Cardiac septum (tissue), 1 donor: Measurements from ENCODE around the gene COBL. TPM values are rescaled to one million over a fixed set of nuclear protein-coding genes. Genes with fewer than 3 reads are reported as not detected.

Experiments
- DNase-seq: peaks from one replicate; pipeline ENCODE4 v3.0.0-alpha.2; 2020; ENCODE audit warnings: low spot score
- intact Hi-C: fragments of 100-400 bp; cut with DNase I; formaldehyde crosslinking; loops from one replicate; pipeline ENCODE4 v1.14.0; 2022
- total RNA-seq: library from RNA; stranded (reverse); fragmentation: NEBNext Ultra II Directional; extraction: Animal tissue kit (Norgen Biotek cat#: 25700); gene quantifications from one replicate; pipeline ENCODE4 v1.2.1, GENCODE V29; 2021
- donor health status: DM: no; HTN: no; CAD: no.

The COBL gene
- total RNA-seq, 1 donor from 2014 or later: 109 TPM

DNA sequence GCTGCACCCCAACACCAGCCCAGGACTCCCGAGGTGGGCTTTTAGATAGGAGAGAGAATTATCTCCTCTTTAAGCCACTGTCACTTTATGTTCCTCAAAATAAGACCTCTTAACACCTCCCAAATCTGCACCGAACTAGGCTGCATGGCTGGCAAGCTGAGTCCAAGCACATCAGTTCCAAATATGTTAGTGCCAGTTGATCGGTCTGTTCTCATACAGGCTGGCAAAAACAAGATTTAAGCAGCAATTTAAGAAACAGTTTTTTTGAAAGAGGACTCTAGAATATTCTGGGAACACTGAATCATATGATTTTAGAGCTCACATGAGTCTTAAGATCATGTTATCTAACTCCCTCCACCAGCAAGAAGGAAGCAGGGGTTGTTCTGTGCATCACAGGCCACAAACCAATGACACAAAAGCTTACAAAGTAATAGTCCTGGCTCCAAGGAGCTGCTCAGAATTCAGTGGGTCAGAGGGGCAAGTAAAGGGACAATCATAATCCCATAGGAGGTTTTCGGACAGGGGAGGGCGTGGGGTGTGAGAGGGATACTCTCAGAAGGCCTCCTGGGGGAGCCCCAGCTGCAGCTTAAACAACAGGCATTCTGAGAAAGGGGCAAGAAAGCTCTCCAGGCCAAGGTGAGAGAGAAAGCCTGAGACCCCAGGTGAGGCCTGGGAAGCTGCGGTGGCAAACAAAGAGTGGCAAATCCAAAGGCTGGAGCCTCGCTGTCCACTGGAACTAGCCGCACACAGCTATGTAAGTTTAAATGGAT, 7.1 kb downstream of the COBL start:
- intact Hi-C loops: loop anchor here (5.0 kb wide), 1 partner anchor 122 kb away; no protein-coding TSS in a partner anchor

DNA sequence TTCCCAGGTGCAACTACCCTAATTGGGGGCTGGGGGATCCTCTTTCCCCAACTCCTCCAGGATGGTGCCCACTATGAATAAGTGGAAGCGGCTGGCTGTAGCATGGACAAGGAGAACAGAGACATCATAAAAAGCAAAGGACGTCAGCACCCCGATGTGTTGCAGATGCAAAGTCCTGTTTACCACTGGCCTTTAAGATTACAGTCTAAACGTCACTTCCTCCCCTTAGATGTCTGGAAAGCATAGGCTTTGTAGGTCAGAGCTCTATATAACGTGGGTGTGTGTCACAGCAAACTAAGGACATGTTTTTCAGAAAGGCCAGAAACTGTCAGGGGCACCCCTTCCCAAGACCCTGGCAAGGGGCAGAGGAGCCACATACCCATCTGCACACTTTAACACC, 7.9 kb downstream of the COBL start:
- no peak for DNase-seq
- intact Hi-C loops: no loop called here

More for the DNA sequence above, 7.1 kb downstream of the COBL start:
- DNase-seq: no peak

DNA sequence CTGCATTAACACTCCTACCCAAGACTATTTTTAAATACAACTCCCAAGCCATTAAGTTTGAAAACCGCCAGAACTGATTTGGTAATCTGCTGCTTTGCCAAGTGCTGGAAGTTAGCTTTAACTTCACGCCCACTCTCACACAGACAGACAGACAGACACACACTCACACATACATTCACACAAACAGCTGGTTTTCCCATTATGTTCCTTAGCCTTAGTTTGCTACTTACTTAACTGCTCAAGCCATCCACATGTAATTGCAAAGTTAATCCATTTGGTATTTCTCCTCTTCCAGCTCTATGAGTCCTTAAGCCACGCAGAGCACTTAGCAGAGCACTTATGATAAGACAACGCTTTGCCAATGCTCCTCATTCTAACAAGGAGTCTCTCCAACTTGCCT, 8.3 kb downstream of the COBL start:
- no peak for DNase-seq
- intact Hi-C loops: no loop called here

DNA sequence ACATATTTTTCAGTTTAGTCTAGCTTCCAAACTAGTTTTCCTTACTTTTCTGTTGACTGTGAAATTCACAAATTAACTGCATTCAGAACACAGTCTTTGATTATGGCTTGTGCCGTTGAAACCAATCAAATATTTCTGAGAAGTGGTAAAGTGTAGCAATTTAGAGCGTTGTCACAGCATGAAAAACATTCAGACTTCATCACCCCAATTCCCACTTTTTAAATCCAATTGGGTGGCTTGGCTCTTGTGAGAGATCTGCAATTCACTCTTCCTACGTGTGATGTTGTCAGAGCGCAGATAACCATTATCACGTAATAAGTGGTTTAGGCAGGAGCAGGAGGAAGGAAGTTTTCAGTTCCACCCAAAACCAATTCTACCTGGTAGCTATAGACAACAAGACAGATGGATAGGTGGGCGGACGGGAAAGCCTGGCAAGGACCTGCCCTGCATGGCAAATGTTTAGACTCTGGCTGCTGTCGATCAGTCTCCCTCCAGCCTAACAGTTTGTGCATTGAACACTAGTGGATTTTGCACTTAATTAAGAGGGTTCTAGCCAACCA, 8.9 kb downstream of the COBL start:
- no peak for DNase-seq
- intact Hi-C loops: no loop called here

DNA sequence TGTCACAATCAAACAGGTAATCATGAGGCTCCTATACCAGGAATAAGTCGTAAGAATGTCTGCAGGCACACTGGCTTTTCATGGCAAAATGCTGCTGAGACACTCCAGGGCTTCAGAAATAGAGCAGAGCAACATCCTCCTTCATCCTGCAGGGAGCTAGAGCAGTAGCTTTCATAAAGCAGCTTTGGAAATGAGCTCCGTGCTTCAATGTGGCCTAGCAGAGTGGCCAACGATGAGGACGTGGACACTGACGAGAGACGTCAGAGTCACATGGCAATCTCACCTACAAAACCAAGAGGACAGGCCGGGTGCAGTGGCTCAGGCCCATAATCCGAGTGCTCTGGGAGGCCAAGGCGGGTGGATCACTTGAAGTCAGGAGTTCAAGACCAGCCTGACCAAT, 9.8 kb downstream of the COBL start:
- intact Hi-C loops: no loop called here
- DNase-seq: no peak

DNA sequence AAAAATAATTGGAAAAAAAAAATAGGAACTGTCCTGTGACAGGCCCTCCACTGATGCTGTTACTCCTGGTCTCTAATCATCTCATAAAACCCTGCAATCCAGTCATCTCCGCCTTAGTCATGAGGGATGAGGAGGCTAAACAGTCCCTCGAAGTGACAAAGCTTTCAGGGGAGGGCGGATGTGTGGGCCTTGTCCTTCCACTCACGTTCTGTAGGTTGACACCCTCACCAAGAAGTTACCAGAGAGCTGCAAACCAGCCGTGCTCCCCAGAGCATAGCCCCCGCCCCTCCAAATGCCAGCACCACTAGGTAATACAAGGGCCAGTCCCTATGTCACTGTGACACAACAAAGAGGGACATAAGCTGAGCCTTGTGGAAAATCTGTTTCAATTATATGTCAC, 11.9 kb downstream of the COBL start:
- DNase-seq: peak; percentile 71
- intact Hi-C loops: no loop called here

DNA sequence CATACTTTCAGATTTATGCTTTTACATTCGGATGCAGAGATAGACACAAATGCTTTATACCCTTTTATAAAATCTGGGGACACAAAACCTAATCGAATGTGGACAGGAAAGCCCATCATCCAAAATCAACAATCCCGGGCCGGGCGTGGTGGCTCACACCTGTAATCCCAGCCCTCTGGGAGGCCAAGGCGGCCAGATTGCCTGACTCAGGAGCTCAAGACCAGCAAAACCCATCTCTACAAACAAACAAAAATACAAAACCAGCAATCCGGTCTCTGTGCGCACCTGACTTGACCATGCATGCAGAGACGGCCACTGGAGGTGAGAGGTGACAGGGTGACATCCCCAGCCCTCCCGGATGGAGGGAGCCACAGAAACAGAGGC, 13.5 kb downstream of the COBL start:
- intact Hi-C loops: no loop called here
- DNase-seq: peak; percentile 72

DNA sequence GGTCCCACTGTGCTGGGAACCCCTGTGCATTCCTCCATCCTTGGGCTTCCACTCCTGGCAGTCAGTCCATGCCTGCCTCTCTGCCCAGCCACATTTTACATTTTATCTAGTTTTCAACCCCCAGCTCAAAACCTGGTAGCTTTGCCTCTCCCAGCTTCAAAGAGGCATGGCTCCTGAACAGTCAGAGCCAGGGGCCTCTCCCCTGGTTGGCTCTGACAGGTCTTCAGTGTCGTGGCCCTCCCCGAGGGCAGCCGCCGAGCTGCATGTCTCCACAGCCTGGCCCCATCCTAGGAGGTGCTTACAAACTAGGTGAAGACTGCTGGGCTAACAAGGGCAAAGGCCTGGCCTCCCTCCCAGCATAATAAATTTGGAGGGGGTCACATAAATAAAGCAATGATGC, 14.8 kb downstream of the COBL start:
- intact Hi-C loops: no loop called here
- peak; percentile 49 for DNase-seq

DNA sequence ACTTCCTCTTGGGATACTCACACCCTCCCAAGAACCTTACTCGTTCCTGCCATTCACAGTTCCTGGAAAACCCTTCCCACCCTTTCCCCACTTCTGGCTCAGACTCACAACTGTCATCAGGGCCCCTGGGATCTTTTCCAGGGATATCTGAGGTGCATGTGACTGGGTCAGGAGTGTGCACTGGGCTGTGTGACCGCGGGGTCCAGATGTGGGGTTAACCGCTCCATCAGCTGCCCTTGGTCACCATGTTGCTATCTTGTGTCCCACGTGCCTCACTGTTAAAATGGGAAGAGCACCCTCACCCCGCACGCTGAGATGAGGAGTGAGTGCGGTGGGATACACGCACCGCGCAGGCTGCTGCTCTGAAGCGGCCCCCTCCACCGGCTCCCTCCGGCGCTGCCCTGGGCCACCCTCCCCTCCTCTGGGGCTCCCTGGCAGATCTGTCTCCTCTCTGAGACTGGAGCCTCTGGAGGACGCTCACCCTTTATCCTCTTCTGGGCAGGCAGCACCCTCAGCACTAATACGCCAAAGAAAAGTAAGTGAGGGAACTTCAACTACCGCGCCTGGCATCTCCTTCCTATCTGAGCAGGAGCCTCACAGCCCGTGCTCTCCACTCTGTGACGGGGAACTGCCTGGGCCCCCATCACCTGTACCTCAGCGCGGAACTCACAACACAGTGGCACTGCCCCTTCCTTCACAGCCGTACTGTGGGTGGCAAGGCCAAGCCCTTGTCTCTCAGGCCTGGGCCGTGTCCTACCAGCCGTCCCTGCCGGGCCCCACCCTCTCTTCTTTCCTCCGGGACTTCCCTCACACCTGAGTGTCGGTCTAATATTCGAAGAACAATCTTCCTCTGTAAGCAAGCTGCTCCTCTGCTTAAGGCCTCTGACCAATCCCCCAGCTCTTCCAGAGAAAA, 15.6 kb downstream of the COBL start:
- peak; percentile 75 for DNase-seq
- intact Hi-C loops: no loop called here

DNA sequence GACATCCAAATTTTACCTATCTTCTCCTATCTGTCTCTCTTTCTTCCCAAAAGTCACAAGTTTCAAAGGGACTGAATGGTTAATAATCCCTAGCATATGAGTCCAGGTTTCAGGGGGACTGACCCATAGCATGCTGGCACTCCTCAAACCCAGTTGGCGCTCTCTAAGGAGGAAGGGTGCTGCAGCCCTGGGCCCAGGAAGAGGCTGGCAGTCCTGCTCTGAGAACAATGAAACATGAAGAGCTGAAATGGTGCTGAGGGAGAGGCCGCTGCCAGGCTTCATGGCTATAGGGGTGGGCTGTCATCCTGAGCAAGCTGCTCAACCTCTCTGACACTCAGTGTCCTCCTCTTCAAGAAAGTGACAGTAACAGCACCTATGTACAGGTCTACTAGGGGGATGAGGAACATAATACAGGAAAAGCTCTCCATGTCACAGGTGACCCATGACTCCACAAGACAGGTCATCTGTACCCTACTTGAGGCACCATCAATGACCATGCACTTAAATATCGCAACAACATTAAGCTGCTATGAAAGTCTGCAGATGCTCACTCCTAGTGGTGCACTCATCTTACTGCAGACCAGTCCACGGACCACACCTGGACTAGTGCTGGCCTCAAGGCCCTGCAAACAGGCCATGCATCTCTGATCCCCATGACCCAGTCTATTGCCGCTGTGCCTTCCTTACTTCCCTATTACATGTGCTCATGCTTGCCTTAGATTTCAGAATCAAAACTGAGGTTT, 17.0 kb downstream of the COBL start:
- intact Hi-C loops: no loop called here

DNA sequence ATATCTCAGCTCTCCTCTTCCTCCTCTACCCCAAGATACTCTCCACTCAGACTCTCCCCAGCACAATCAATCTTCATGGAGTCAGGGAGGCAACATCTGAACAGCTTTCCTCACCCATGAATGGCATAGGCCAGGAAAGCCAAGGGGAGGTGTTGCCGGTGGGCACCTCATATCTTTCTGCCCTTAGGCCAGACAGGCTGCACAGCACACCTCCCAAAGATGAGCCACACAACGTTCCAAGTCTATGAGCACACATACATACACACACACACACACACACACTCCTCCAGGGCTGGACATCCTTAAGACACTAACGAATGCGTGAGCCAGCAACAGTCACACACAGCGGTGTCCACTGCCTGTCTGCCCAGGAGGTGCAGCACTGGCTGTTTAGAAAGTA, 17.7 kb downstream of the COBL start:
- intact Hi-C loops: no loop called here
- DNase-seq: peak; percentile 47

More for the DNA sequence above, 17.0 kb downstream of the COBL start:
- DNase-seq: peak; percentile 54

DNA sequence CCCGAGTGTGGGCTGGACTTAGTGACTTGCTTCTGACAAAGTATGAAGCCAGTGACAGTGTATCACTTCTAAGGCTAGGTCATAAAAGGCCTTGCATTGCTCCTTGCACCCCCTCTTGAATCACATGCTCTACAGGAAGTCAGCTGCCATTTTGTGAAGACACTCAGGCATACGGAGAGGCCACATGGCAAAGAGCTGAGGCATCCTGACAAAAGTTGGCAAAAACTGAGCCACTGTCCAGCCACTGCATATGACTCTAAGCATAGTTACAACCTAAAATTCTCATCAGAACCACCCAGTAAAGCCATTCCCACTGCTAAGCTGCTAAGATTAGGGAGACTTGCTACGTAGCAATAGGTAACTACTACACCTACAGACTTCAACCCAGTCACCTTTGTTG, 18.6 kb downstream of the COBL start:
- intact Hi-C loops: no loop called here
- DNase-seq: peak; percentile 51

DNA sequence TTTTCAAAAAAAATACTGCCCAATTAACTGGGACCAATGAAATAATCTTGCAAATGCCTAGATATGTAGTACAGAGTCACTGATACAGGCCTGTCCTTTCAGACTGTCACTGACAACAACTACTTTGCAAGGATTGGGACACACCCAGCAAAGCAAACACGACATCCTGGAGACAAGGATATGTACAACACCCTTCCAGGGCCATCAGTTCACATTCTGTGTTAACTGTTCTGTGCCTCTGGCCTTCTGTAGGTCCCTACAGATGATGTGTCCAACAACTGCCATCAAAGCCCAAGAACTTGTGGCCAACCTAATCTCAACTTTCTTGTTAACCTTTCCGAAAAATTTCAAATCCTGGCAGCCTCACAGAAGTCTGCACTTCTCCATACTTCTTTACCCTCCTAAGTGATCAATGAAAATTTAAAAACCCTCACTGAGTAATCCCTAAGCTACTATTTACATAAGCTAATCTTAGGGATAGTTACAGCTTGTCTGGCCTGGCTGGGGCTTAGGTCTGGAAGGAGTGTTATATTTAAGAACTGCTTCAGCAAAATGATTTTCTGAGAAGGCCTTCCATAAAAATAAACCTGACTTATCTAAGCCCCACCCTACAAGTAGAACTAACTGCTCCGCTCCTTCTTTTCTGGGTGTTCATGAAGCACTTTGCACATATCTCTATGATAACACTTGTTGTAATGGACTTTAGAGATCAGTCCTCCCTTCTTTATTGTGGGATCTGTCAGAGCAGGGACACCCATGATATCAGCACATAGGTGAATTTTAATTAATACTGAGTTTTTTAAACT, 21.0 kb downstream of the COBL start:
- no peak for DNase-seq
- intact Hi-C loops: no loop called here

DNA sequence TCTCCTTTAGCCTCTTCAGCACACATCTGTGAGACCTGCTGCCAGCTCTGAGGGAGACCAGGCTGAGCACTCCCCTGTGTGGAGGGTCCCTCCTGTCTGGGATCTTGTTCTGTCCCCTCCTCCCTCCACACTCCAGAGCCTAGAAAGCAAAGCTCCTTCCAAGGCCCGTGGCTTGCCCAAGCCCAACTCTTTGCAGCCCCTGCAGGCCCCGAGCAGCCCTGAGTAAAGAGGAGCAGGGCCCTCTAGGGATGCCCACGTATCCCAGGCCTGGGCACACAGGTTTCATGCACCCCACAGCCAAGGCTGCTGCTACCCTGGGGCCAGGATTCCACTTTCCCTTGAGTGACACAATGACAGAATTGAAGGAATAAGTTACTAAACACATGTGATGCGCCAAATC, 24.0 kb downstream of the COBL start:
- intact Hi-C loops: no loop called here
- no peak for DNase-seq

DNA sequence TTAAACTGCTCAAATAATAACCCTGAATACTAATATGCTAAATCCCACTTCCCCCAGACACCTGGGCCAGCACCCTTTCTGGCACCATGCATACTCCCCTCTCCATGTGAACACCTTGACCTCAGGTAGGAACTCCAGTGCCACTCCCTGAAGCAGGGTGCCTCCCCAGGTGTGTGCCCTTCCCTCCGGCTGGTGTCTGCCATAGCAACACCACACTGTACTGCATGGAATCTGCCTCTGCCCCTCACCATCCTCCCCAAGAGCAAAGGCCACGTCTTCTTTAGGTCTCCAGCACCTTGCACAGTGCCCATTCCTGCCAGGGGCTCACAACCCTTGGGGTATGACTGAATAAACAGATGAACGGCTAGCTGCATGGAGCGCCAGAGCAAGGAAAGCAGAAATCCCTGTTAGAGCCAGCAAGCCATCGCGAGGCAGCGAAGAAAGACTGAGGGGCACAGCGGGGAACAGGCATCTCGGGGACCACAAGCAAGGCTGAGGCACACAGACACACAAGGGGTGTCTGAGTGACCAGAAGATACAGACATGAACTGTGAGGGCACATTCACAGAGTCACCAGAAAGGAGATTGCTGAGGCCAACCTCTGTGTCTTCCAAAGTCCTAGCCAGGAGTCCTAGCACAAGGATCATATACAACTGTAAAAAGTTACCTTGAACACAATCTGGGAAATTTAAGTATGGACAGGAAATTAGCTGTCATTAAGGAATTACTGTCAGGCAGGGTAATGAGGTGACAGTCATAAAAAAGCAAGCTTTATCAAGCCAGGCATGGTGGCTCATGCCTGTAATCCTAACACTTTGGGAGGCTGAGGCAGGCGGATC, 25.7 kb downstream of the COBL start:
- no peak for DNase-seq
- intact Hi-C loops: no loop called here

DNA sequence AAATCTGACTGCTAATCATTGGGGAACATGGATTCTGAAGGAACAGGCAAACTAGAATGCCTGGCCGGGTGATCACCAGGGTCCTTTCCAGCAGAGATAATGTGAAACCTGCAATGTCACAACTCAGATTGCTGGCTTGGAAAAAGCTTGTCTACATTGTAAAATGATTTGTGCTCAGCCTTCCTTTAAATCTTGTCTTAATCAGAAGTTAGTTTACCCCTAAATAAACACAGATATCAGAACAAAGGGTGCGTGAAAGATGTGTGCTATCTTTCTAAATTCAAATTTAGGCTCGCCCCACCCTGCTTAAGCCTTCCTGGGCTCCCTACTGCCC, 26.3 kb downstream of the COBL start:
- DNase-seq: no peak
- intact Hi-C loops: no loop called here

DNA sequence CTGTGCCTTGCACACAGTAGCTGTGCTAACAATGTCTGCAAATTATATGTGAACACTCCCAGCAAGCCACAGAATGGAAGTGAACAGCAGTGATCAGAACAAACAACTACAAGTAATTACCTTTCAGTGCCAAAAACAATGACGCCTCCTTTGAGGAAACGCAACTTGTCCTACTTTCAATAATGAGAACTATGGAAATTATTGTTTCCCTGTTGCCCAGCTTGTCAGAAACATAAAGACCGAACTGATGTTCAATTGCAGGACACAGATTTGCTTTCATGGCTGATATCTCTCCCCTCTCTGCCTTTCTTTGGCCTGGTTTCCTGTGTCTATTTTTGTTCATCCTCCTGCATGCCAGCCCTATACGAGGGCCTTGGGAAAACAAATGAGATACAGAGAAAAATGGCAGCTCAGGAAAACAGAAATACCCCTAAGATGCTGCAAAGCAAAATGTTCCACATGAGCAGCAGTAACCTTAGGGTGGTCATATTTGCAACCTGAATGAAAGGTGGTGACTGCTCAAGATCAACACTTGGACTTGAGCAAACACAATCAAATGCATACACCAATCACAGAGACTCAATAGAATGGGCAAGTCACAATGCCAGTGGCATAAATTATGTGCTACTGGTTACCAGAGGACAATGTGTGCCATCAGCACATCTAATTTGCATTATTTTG, 26.8 kb downstream of the COBL start:
- no peak for DNase-seq
- intact Hi-C loops: no loop called here
